ENCODE measurements around the gene SPECC1.
"Not testable (repeated sequence)": the region's sequence is repeated elsewhere in the genome, so short reads cannot be mapped to it uniquely, and the experiment has no call there.

Gene SPECC1

GRCh38 chr17:20321357-20321756 is 312.2 kb downstream of the SPECC1 start:
- DNase-seq, result peak in 2 of 10 donors; percentile 80 to 83
- intact Hi-C loops (cut with DNase I), result loop anchor here (2.0 kb wide), 2 partner anchors 95 to 201 kb away; no protein-coding TSS in a partner anchor

- DNase-seq; intact Hi-C loops (cut with DNase I): not testable (repeated sequence)
Measured at GRCh38 chr17:20327739-20328138, 318.6 kb downstream of the SPECC1 start.

- DNase-seq; intact Hi-C loops (cut with DNase I): not testable (repeated sequence)
Measured at GRCh38 chr17:20351405-20351804, 342.2 kb downstream of the SPECC1 start.

- DNase-seq; intact Hi-C loops (cut with DNase I): not testable (repeated sequence)
Measured at GRCh38 chr17:20352567-20352966, 343.4 kb downstream of the SPECC1 start.

GRCh38 chr17:20363846-20364245 is 354.7 kb downstream of the SPECC1 start:
- intact Hi-C loops (cut with DNase I), result not testable (repeated sequence)

More at GRCh38 chr17:20363846-20364245, 354.7 kb downstream of the SPECC1 start:
- not testable (repeated sequence) for DNase-seq
